HG02678 (cell line): Measurements from ENCODE around the gene AKAIN1.

ENCODE experiments used
- ATAC-seq: cut with Tn5 transposase; IDR thresholded peaks from one replicate; pipeline ENCODE4 v1.9.1; 2021; ENCODE audit warnings: mild to moderate bottlenecking, moderate library complexity; ENCODE audit not compliant: unreplicated experiment

Gene AKAIN1

DNA sequence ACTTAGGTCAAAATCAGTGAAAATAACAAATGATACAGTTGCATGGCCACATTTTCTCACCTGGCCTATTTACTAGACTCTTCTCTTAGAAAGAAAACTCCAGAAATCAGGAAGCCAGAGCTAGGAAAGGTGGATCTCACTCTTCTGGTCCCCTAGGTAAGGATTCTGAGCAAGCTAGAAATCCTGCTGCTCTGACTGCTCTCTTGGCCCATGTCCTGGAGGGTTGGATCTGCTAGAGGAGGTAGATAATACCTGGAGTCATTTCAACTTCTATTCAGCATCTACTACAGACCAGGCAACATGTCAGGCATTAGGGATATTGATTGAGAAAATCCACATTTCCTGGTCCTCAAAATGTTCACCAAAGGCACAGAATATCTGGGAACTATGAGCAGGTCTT is 34.9 kb downstream of the AKAIN1 start:
- no peak for ATAC-seq

DNA sequence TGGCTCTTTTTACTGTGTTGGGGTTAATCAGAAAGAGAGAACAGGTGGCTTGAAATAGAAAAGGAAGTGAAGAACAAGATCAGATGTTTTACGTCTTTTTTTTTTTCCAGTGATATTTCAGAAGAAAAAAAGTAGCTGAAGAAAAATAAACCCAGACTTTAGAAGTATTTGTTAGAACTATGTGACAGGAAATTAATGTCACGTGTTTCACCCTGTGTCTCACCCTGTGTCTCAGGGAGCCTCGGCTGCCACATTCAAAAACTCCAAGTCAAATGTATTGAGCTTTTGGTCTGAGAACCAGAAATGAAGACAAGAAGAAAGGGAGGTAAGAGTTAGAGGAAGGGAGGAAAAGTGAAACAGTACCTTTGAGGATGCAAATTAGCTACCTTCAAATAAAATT is 38.0 kb downstream of the AKAIN1 start:
- no peak for ATAC-seq

DNA sequence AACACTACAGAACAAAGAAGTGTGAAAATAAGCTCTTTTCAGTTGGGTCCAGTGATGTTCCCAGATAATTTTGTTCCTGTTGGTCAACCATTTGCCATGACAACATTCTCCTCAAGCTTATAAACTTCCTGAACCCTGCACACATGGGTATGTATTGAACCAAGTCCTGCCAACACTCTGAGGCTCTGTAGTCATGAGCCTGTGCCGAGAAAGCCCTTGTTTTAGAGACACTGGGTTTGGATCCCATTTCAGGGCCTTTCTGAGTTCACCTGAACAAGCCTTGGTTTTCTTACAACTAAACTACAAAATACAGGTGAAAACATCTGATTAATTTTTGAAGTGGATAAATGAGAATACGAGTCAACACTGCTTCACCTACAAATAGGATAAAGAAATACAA is 38.5 kb downstream of the AKAIN1 start:
- no peak for ATAC-seq

DNA sequence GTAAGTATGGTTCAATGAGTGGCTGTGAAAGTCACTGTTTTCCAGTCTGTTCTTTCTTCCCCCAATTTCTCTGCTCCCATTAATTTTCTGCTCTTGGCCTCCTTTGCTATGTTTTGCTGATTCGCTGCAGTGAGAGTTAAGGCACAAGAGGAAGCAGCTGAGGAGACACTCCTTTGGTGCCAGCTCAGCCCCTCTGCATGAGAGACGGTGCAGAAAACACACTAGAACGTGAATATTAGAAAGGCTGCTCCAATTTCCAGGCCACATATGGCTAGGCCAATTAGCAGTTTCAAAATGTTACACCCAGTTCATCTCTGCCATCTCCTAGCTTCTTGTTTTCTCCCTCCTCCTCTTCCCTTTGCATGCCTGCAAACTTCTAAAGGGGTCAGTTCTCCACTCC is 38.9 kb downstream of the AKAIN1 start:
- ATAC-seq = no peak

DNA sequence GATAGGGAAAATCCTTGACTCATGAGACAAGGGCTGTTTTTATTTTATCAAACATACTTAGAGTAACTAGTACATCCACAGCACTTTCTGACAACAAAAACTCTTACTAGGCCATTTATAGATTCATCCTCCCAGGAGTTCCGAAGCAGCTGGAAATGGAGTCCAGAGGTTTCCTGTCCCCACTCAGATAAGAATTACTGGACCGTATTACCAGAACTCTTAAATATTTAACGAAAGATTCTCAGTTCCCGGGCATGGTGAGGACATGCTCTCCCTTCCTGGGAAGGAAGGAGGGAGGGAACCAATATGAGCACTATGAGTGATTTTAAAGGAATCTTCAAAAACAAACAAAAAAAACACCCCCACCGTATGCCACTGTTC is 41.2 kb downstream of the AKAIN1 start:
- ATAC-seq = no peak

DNA sequence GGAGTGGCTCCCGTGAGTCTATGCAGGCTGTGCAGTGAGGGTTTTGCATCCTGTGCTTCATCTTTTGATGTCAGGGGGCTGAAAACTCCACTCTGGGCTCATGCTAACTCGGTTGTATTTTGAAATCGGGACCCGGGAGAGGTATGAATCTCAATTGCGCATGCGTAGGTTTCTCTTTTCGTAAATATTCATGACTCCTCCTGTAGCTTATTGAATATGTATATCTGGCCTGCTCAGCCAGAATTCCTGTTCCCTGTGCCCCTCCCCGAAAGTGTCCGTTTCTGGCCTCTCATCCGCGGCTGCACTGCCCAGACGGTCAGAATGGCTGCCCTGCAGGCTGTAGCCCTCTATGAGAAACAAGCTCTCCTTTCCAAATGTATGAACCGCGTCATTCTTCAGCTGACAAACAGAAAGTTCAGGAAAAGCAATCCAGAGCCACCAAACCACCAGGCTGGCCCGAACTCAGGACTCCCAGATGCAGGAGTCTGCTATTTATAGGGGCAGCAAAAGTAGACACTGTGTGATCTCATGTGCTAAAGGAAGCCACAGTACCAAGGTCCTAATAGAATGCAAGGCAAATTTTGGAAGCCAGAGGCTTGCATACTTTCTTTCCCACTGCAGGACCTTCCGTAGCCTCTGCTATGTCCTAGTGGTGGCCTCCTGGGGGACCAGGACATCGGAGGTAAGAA is 41.7 kb downstream of the AKAIN1 start:
- no peak for ATAC-seq

DNA sequence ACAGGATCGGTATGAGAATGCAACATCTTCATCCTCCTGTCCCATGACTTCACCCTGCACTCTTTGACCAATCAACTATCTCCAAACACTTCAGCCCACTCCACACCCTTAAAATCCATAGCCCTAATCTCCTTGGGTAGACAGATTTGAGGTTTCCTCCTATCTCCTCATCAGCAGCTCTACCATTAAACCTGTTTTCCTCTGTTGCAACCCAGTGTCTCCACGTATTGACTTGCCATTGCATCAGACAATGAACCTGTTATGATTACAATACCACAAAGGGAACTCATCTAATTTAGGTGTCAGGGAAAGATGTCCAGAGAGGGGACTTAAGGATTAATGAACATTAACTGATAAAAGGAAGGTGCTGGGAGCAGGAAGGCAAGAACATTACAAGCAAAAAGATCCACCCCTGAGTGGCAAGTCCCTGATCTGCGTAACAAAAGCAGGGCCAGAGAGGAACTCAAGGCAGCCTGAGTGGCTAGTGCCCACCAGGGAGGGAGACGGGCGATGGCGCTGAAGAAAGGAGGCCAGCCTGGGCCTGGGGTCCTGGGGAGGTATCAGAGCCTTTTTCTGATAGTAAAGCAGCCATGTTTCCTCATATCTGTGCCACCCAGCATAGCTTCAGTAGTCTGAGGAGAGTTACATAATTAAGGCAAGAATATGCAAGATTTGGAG is 44.6 kb downstream of the AKAIN1 start:
- ATAC-seq = no peak

DNA sequence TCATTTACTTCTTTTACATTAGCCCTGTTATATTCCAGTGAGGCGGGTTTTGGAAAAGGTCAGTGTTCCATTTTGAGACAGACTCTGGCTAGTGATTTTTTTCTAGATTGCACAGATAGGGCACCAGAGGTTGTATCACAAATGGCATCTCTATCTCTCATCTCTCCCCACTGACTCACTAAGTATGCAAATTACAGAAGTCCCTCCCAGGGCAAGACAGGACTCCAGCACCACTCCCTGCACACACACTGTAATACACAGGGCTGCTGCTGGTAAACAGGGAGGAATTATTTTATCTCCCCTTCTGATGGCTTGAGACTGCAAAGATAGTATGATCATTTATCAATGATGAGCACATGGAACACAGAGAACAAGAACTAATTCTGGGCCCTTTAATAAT is 46.2 kb downstream of the AKAIN1 start:
- no peak for ATAC-seq

DNA sequence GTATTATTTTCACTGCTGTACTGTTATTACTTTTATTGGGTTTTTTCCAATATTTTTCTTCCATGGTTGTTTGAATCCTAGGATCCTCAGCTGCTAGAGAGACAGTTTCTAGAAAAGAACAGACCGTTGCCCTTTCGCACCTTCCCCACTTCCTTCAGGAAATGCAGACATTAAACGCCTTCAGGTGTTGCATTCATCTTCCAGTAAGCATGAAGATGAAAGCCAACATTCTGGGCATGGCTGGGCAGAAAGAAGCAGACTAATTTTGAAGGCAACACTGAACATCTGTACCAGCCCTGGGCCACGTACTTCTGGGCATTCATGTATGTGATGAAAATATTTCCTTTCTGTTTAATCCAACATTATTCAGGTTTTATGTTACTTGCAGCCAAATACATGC is 51.0 kb downstream of the AKAIN1 start:
- no peak for ATAC-seq

DNA sequence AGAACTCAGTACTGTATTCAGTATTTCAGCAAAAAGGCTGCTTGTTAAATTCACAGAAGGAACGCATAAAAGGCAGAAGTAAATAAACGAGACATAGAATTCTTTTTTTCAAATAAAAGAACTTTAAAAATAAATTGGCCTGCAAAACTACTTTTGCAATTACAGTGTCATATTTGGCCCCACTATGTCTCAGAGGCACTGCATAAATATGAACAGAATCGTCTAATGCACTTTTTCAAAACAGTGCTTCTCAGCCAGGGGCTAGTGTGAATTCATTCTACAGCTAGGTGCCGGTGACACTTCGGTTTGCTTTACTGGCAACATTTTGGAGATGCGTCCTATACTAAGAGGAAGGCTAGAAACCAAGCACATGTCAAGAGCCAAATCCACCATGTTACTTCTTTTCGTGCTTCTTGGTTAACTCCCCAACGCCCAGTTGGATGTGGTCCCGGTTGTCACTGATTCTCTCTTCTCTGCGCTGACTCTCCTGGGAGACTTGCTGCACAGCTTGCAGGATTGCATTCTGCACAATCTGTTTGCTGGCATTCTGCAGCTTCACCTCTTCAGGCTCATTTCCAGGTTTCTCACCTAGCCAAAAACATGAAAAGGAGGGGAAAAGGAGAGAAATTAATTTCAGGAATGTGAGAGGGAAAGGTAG is 51.8 kb downstream of the AKAIN1 start:
- ATAC-seq = no peak

DNA sequence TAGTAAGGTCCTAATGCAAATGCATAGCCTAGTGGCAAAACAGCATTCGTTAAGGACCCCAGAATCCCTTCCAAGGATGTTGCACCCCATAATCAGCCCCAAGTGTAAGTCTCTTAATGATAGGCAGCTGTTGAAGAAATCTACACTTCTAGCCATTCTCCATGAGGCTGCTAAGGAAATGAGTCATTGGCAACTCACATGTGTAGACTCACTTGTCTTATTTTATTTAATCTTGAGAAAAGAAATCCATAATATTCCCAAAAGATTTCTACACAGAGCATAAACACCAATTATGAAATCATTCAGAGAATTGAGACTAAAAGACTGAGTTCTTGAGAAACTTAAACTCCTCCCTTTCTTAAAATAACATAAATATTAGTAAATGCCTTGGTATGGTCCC is 52.4 kb downstream of the AKAIN1 start:
- ATAC-seq = no peak

DNA sequence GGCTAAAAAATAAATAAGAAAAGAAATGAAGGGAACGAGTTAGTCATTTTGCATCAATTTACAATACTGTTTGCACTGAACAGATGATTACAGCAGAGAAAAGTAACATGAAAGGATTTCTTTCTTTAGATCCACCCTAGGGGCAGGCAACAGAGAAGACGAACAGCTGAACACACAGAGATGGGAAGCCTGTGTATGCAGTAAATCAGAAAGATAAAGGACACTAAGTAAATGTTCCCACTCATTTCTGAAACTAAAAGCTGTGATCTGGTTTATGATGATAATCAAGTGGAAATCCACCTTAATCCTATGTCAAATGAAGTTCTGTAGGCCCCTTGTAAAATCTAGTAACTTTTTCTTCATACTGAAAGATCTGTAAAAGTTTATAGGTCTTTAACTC is 54.2 kb downstream of the AKAIN1 start:
- no peak for ATAC-seq

DNA sequence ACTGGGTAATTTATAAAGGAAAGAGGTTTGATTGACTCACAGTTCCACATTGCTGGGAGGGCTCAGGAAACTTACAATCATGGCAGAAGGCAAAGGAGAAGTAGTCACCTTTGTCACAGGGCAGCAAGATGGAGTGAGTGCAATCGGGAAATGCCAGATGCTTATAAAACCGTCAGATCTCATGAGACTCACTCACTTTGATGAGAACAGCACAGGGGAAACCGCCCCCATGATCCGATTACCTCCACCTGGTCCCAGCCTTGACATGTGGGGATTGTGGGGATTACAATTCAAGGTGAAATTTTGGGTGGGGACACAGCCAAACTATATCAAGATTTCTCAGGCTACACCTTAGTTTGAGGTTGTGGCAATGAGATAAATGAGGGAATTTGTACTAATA is 54.9 kb downstream of the AKAIN1 start:
- ATAC-seq = no peak

DNA sequence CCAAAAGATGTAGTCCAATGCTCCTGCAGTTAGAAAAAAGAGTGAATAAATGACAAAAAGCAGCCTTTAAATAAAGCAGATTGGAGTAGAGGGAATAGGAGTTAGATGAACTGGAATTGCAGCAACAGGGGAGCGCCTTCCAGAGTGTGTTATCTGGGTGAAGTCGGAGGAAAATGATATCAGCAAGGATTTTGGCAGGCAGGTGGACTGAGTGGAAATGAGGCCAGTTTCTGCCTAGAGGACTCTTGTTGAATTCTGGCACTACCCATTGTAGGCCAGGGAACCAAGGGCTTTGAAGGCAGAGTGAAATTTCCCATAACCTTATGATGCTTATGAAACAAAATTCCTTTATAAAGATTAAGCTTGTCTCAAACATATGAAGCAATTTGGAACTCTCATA is 59.8 kb downstream of the AKAIN1 start:
- ATAC-seq = no peak

DNA sequence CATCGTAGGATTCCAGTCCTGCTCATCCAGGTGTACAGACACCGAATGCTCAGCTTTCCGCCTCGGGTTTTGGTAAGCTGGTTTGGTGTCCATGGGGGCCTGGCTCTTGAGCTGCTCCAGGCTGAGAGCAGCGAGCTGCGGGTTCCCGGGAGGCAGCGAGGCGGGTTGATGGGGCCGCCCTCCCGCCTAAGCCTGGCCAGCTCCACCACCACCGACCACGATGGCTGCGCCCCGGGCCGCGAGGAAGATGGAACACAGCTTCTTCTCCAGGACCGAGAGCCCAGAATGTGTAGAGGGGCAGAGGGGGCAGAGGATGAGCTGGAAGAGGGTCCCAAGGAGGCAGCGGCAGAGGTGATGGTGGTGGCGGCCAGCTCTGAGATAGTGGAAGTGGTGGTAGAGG is 64.1 kb downstream of the AKAIN1 start:
- no peak for ATAC-seq

DNA sequence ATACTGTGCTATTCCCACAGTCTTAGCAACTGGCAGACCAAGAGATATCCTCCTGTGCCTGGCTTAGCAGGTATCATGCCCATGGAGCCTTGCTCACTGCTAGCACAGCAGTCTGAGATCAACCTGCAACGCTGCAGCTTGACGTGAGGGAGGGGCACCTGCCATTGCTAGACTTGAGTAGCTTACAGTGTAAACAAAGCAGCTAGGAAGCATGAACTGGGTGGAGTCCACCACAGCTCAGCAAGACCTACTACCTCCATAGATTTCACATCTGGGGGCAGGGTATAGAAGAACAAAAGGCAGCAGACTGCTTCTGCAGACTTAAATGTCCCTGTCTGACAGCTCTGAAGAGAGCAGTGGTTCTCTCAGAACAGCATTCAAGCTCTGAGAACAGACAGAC is 74.8 kb downstream of the AKAIN1 start:
- no peak for ATAC-seq

DNA sequence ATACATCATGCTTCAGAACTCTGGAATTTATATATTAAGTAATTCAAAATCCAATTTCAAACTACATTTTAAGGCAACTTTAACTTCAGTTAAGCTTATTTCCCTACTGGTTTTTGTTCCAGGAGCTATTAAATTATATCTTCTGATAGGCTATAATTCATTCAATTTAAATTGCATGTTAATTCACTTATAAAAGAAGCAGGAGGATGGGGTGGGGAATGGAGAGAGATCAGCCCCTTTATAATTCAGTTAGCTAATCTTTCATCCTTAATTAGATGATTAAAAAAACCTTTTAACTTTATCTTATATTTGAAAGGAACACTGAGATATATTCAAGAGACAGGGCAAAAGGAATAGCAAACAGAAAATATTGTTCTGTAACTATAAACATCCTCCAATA is 86.8 kb downstream of the AKAIN1 start:
- no peak for ATAC-seq

DNA sequence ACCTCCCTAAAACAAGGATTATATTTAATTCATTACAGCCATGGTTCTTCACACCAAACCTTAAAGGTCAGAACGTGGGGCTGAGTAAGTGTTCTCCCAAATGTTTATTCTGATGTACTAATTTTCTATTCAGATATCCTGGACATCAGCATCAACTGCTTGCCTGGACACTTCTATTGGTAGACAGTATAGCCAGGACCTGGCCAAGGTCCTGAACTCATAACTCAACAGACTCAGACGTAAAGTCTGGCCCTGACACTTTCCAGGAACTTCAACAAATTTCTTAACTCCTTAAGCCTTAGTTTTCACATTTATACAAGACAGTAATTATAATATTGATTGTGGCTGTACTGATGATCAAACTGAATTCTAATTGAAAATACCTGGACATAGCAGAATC is 89.1 kb downstream of the AKAIN1 start:
- no peak for ATAC-seq

DNA sequence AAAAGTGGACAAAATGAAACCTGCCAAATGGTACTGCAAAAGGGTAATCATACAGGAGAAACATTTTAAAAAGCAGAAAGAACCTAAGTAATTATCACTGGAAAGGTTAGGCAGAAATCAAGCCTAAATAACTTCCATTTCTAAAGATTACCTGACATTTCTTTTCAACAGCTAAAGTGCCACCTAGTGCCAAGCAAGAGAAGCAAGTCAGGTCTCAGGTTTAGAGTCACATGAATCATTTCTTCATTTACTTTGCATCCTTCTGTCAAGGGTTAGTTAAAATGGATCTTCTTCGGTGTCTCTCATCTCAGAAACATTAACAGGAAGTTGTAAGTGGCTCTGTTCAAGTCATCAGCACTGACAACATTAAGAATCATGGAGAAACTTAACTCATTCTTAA is 90.3 kb downstream of the AKAIN1 start:
- no peak for ATAC-seq

DNA sequence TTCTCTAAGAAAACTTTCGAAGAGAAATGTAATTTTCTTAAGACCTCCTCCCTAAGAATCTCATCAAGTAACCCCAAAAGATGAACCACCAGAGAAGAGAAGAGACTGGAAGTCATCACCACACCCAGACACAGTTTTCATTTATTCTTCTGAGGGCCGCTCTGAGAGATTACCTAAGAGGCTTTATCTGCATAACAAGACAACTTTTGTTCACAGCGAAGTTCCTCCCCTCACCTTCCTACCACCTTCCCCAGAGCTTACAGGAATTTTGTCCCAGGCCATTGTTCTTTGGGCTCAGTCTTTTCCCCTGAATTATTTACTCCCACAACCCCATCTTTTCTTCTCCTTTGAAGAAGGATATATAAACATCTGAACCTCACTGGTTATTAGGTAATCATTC is 92.8 kb downstream of the AKAIN1 start:
- ATAC-seq = no peak

DNA sequence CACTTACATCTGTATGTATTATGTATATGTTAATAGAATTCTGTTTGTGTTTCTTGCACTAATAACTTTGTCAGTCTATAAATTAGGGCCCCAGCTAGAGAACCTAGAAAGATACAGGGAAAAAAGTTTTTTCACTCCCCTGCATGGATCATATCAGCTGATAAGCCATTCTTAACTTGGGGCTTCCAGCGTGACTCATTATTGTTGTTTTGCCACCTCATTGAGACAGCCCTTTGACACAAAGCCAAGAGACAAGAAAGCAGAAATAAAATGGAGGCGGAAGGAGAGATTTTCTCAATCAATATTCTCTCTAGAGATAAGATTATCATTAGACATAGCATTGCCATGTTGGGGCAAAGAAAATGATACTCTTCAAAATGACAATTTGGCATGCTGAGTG is 93.4 kb downstream of the AKAIN1 start:
- ATAC-seq = no peak

DNA sequence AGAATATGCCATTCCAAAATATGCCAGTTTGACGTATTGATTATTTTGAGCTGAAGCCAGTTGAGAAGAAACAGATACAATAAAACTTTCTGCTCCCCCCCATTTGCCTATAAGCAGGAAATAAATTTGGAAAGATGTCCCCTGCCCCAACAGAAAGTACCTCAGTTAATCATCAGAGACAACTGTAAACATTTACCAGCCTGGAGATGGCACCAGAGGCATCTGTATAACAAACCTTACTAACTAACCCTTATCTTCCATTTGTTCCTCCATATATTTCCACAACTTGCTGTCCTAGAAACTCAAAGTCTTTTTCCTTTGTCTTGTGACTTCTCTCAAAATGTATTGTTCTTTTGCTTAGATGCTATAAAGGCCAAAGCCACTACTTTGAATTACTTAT is 93.8 kb downstream of the AKAIN1 start:
- no peak for ATAC-seq
